Left ventricle myocardium inferior (tissue), 1 donor: ENCODE results near the gene PRR23E. TPM values are rescaled to one million over a fixed set of nuclear protein-coding genes. Genes with fewer than 3 reads are reported as not detected.

Experiments used
- DNase-seq: peaks from one replicate; pipeline ENCODE4 v3.0.0-alpha.2; 2020
- H3K27ac ChIP-seq: fragments of 200-600 bp; replicated peaks from 2 replicates; pipeline ENCODE4 v1.8.0; 2021
- H3K27me3 ChIP-seq: fragments of 200-600 bp; 2 replicates; pipeline ENCODE4 v1.8.0; 2021; ENCODE audit warnings: low read depth
- H3K36me3 ChIP-seq: fragments of 200-600 bp; 2 replicates; pipeline ENCODE4 v1.8.0; 2021
- H3K4me1 ChIP-seq: fragments of 200-600 bp; 2 replicates; pipeline ENCODE4 v1.8.0; 2021
- H3K4me3 ChIP-seq: fragments of 200-600 bp; 2 replicates; pipeline ENCODE4 v1.8.0; 2021; ENCODE audit warnings: mild to moderate bottlenecking, moderate library complexity
- H3K9me3 ChIP-seq: fragments of 200-600 bp; replicated peaks from 2 replicates; pipeline ENCODE4 v1.8.0; 2021
- intact Hi-C: fragments of 100-400 bp; cut with micrococcal nuclease; formaldehyde crosslinking; loops from one replicate; pipeline ENCODE4 v1.11.0; 2022
- total RNA-seq: library from RNA; stranded (reverse); fragmentation: NEBNext Ultra II Directional; extraction: Animal tissue kit (Norgen Biotek cat#: 25700); gene quantifications from one replicate; pipeline ENCODE4 v1.2.1, GENCODE V29; 2021
- TF ChIP-seq, protein P1 (sequence below): fragments of 200-600 bp; IDR thresholded peaks from 2 replicates; pipeline ENCODE4 v1.8.0; 2021; ENCODE audit warnings: antibody characterized with exemption, mild to moderate bottlenecking, borderline replicate concordance
- donor health status: DM: no; HTN: yes; CAD: no; lungs with severe emphysema.

The PRR23E gene
- total RNA-seq, 1 donor from 2014 or later = not detected

DNA sequence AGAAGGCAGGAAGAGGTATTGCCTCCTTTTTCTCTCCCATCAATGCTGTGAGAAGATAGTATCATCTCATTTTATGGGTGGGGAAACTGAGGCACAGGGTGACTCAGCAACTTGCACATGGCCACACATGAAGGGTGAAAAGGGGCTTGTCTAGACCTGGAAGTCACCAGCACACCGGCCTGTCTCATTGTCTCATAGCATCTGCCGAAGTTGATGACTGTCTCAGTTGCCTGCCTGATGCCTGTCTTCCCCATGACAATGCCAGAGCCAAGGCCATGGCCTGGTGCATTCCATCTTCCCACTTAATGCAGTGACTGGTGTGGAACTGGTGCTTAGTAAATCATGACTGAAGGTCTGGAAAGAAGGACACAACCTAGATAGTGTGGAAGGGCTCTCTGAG is 27.9 kb upstream of the PRR23E start:
- Histone ChIP-seq H3K27me3 (peaks cover 18% of the 10 kb centered on the region), H3K4me1 (peaks cover 14% of the 10 kb centered on the region), H3K9me3 (no peaks in the 10 kb centered on the region), H3K36me3 (no peaks in the 10 kb centered on the region), H3K27ac (no peak overlapping the region), H3K4me3 (no peak overlapping the region)
- TF ChIP-seq, protein P1, sequence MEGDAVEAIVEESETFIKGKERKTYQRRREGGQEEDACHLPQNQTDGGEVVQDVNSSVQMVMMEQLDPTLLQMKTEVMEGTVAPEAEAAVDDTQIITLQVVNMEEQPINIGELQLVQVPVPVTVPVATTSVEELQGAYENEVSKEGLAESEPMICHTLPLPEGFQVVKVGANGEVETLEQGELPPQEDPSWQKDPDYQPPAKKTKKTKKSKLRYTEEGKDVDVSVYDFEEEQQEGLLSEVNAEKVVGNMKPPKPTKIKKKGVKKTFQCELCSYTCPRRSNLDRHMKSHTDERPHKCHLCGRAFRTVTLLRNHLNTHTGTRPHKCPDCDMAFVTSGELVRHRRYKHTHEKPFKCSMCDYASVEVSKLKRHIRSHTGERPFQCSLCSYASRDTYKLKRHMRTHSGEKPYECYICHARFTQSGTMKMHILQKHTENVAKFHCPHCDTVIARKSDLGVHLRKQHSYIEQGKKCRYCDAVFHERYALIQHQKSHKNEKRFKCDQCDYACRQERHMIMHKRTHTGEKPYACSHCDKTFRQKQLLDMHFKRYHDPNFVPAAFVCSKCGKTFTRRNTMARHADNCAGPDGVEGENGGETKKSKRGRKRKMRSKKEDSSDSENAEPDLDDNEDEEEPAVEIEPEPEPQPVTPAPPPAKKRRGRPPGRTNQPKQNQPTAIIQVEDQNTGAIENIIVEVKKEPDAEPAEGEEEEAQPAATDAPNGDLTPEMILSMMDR = no peak
- intact Hi-C loops = no loop called here
- no peak for DNase-seq

DNA sequence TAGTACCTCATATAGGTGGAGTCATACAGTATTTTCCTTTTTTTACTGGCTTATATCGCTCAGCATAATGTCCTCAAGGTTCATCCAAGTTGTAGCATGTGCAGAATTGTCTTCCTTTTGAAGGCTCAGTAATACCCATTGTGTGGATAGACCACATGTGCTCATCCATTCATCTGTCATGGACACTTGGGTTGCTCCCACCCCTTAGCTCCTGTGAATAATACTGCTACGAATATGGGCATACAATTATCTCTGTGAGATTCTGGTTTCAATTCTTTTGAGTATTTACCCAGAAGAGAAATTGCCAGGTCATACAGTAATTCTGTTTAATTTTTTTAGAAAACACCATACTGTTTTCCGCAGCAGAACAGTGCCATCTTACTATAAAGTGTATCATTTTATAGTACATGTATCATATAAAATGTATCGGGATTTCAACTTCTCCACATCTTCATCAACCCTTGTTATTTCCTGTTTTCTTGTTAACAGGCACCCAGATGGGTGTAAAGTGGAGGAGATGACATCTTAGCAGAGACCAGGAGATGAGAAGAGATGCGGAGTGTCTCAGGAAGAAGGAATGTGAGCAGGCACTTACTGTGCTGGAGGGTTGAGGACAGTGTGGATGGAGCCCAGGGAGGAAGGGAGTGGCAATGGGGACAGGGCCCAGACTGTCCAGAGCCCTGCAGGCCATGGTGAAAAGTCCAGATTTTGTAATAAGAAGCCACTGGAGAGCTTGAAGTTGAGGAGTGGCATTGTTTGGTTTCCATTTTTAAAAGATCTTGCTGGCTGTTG is 27.0 kb upstream of the PRR23E start:
- H3K36me3 ChIP-seq = no peaks in the 10 kb centered on the region
- H3K4me3 ChIP-seq = no peak overlapping the region
- no peak for DNase-seq
- H3K27me3 ChIP-seq = peaks cover 15% of the 10 kb centered on the region
- H3K27ac ChIP-seq = no peak overlapping the region
- H3K9me3 ChIP-seq = no peaks in the 10 kb centered on the region
- TF ChIP-seq, protein P1 = no peak
- intact Hi-C loops = no loop called here
- peaks cover 14% of the 10 kb centered on the region for H3K4me1 ChIP-seq

DNA sequence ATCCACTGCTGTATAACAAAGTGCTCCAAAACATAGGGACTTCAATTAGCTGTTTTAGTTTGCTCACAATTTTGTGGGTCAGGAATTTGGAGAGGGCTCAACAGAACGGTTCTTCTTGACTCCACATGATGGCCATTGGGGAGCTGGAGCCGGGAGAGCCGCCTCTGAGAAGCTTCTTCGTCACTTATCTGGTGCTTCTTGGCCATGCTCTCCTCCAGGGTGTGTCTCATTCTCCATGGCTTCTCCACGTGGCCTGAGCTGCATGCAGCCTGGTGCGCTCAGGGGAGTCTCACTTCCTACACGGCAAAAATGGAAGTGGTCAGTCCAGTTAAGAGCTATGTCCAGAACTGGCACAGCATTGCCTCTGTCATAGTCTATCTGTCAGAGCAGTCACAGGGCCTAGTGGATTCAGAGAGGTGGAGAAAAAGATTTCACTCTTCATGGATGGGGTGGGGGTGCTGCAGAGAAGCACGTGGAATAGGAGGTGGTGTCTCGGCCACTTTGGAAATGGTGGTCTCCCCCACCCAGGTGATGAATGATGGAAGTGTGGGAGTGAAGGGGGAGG is 26.3 kb upstream of the PRR23E start:
- TF ChIP-seq, protein P1 = no peak
- H3K27me3 ChIP-seq = peaks cover 15% of the 10 kb centered on the region
- H3K4me3 ChIP-seq = no peak overlapping the region
- H3K4me1 ChIP-seq = peaks cover 14% of the 10 kb centered on the region
- DNase-seq = no peak
- no peaks in the 10 kb centered on the region for H3K9me3 ChIP-seq
- H3K27ac ChIP-seq = no peak overlapping the region
- no peaks in the 10 kb centered on the region for H3K36me3 ChIP-seq
- intact Hi-C loops = no loop called here

DNA sequence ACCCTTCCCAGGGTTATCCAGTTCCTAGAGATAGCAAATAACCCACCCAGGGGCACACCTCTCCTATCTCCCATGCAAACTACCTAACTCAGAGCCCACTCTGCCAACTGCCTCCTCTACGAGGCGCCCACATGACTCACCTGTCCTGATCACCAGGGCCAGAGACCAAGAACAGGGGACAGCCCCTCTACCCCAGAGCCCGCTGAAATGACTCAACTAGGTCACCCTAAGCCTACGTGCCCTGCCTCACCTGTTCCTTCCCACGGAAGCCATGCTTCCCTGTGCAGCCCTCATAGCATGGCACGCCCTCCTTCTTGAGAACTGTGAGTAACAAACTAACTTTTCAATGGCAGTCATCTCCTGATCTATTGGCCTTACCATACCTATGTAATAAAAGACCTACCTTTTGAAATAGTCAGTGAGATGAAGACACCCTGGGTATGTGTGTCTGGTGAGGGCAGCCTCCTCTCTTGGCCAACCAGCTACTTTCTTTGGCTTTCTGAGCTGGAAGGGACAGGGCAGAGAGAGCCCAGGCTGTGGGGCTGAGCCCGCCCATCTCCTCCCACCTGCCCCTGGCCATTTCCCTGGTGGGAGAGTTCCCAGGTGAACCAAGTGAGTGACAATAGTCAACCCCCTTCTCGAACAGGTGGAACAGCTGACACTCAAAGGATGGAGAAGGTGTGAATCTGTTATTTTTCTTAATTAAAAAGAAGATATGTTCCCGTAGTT is 25.5 kb upstream of the PRR23E start:
- Histone ChIP-seq H3K4me1 (peaks cover 16% of the 10 kb centered on the region), H3K27ac (no peak overlapping the region), H3K9me3 (no peaks in the 10 kb centered on the region), H3K36me3 (no peaks in the 10 kb centered on the region), H3K4me3 (no peak overlapping the region), H3K27me3 (peaks cover 17% of the 10 kb centered on the region)
- no peak for DNase-seq
- intact Hi-C loops = no loop called here
- TF ChIP-seq, protein P1 = no peak

DNA sequence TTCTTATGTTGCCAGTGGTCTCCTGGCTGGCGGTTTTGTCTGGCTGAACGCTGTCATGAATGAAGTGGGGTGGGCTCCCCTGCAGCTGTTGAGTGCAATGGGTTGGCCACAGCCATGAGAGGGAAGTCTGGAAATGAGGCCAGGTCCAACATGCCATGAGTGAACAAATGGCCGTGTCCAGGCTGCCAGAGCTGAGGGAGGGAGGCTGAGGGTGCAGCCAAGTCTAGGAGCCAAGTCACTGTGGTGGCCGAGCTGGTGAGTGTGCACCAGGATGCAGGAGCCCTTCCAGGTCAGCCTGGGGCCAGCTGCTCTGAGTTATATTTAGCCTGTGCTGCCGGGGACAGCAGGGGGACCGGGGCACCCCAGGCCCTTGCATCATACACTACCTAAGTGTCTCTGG is 24.7 kb upstream of the PRR23E start:
- no peaks in the 10 kb centered on the region for H3K36me3 ChIP-seq
- TF ChIP-seq, protein P1 = no peak
- intact Hi-C loops = no loop called here
- H3K27me3 ChIP-seq = peaks cover 25% of the 10 kb centered on the region
- no peaks in the 10 kb centered on the region for H3K9me3 ChIP-seq
- no peak overlapping the region for H3K4me3 ChIP-seq
- H3K4me1 ChIP-seq = peaks cover 21% of the 10 kb centered on the region
- H3K27ac ChIP-seq = peak overlapping the region; percentile 33
- DNase-seq = peak; percentile 62
